Breast epithelium (tissue), 4 donors: Measurements from ENCODE around the gene KIF4A. TPM values are rescaled to one million over a fixed set of nuclear protein-coding genes. Genes with fewer than 3 reads are reported as not detected.

Source experiments
- DNase-seq, 2 donors: peaks; one replicate each; pipeline ENCODE4 v3.0.0-alpha.2; 2019; ENCODE audit warnings: low spot score in 2 of 2
- H3K27ac ChIP-seq, 2 donors: fragments of 200-600 bp; sonication (generic) in 1 of 2; one replicate each; pipeline ENCODE4 v1.5.1; 2016 to 2019; ENCODE audit warnings: mild to moderate bottlenecking in 1 of 2
- H3K27me3 ChIP-seq, 2 donors: fragments of 200-600 bp; sonication (generic) in 1 of 2; one replicate each; pipeline versions ENCODE4 v1.5.1 to v1.6.0; 2017 to 2019; ENCODE audit warnings: control low read depth in 1 of 2, mild to moderate bottlenecking in 1 of 2
- H3K36me3 ChIP-seq: fragments of 200-600 bp; one replicate; pipeline ENCODE4 v1.5.1; 2019
- H3K4me1 ChIP-seq, 2 donors: fragments of 200-600 bp; sonication (generic); one replicate each; pipeline ENCODE4 v1.5.1; 2016 to 2019; ENCODE audit warnings: control low read depth in 1 of 2
- H3K4me3 ChIP-seq, 3 donors: fragments of 200-600 bp; sonication (generic); 1 replicate in 2 of 3; 2 replicates in 1 of 3; pipeline ENCODE4 v1.5.1; 2016 to 2019; ENCODE audit warnings: mild to moderate bottlenecking in 3 of 3, moderate library complexity in 2 of 3
- H3K9me3 ChIP-seq, 2 donors: fragments of 200-600 bp; sonication (generic) in 1 of 2; one replicate each; pipeline ENCODE4 v1.5.1; 2016 to 2019; ENCODE audit warnings: control low read depth in 1 of 2
- POLR2A ChIP-seq: fragments of 450-650 bp; IDR thresholded peaks from one replicate; pipeline ENCODE4 v1.6.1; 2016; ENCODE audit warnings: antibody characterized with exemption, mild to moderate bottlenecking, moderate library complexity
- POLR2AphosphoS5 ChIP-seq, 3 donors: sonication (generic); formaldehyde crosslinking; IDR thresholded peaks; one replicate each; pipeline ENCODE4 v1.6.1; 2017; ENCODE audit warnings: antibody characterized with exemption in 3 of 3
- intact Hi-C: fragments of 100-400 bp; cut with DNase I; formaldehyde crosslinking; loops from one replicate; pipeline ENCODE4 v1.15.1; 2023; ENCODE audit warnings: low total_unique reads
- total RNA-seq, 3 donors: library from RNA; depleted of rRNA; stranded (reverse); fragments of >200 nt; gene quantifications; one replicate each; pipeline ENCODE4 v1.1.0, GENCODE V29; 2016
- TF ChIP-seq, protein P1 (sequence below), 3 donors: fragments of 450-650 bp; IDR thresholded peaks; one replicate each; pipeline ENCODE4 v1.5.1; 2016 to 2017; ENCODE audit warnings: antibody characterized with exemption in 3 of 3, mild to moderate bottlenecking in 3 of 3, moderate library complexity in 3 of 3

The KIF4A gene
- total RNA-seq, 3 donors from 2014 or later: 0.15 to 0.80 (median 0.33) TPM

DNA sequence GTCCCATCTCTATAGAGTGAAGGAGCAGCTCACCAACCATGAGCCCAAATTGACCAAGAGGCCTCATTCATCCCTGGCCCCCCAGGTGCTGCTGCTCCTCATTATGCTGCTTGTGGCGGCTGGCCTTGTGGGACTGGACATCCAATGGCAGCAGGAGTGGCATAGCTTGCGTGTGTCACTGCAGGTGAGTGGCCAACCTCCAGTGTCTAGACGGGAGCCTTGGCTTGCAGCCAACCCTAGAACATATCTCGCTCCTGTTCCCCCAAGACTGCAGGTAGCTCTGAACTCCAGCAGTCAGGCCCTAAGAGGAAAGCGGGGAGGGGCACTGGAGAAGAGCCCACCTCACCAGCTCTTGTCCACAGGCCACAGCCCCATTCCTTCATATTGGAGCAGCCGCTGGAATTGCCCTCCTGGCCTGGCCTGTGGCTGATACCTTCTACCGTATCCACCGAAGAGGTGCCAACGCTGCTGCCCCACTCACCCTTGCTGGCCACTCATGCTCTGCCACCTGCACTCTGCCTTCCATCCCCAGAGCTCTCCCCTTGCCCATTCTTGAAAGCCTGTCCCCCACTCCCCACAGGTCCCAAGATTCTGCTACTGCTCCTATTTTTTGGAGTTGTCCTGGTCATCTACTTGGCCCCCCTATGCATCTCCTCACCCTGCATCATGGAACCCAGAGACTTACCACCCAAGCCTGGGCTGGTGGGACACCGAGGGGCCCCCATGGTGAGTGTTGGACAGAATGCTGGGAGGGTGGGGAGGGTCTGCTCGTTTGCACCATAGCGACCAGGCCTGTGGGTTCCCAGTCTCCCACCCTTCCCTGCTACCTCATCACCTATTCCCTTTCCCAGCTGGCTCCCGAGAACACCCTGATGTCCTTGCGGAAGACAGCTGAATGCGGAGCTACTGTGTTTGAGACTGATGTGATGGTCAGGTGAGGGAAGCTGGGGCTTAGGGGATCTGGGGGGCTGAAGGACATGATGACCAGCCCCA lies 136.7 kb downstream of the KIF4A start:
- no peaks in the 10 kb centered on the region for H3K9me3 ChIP-seq
- intact Hi-C loops: no loop called here
- no peak overlapping the region for H3K27ac ChIP-seq
- TF ChIP-seq, protein P1, sequence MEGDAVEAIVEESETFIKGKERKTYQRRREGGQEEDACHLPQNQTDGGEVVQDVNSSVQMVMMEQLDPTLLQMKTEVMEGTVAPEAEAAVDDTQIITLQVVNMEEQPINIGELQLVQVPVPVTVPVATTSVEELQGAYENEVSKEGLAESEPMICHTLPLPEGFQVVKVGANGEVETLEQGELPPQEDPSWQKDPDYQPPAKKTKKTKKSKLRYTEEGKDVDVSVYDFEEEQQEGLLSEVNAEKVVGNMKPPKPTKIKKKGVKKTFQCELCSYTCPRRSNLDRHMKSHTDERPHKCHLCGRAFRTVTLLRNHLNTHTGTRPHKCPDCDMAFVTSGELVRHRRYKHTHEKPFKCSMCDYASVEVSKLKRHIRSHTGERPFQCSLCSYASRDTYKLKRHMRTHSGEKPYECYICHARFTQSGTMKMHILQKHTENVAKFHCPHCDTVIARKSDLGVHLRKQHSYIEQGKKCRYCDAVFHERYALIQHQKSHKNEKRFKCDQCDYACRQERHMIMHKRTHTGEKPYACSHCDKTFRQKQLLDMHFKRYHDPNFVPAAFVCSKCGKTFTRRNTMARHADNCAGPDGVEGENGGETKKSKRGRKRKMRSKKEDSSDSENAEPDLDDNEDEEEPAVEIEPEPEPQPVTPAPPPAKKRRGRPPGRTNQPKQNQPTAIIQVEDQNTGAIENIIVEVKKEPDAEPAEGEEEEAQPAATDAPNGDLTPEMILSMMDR (IDR thresholded peaks at IDR 0.05): no peak
- TF ChIP-seq POLR2A (no peak), POLR2AphosphoS5 (IDR thresholded peaks at IDR 0.05) (no peak)
- no peaks in the 10 kb centered on the region for H3K4me1 ChIP-seq
- no peaks in the 10 kb centered on the region for H3K36me3 ChIP-seq
- H3K4me3 ChIP-seq: no peak overlapping the region
- peaks cover 0 to 68% of the 10 kb centered on the region in 2 donors for H3K27me3 ChIP-seq
- no peak for DNase-seq

DNA sequence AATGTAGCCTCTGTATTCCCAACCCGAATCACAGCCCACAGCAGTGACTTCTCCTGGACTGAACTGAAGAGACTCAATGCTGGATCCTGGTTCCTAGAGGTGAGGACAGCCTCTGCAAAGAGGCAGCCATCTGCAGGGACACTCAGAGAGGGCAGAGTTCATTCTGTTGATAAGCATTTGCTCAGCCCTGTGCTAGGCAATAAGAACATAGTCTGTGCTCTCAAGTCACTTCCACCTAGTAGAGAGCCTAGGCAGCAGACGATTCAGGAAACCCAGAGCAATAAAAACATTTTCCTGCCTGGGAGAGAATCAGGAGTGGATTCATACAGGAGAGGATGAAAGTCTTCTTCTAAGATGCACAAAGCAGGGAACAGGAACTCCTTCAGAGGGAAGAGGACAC lies 137.5 kb downstream of the KIF4A start:
- intact Hi-C loops: no loop called here
- H3K36me3 ChIP-seq: no peaks in the 10 kb centered on the region
- no peaks in the 10 kb centered on the region for H3K9me3 ChIP-seq
- no peaks in the 10 kb centered on the region for H3K4me1 ChIP-seq
- TF ChIP-seq, protein P1 (IDR thresholded peaks at IDR 0.05): no peak
- no peak for TF ChIP-seq POLR2A
- no peak for TF ChIP-seq POLR2AphosphoS5 (IDR thresholded peaks at IDR 0.05)
- DNase-seq: no peak
- peaks cover 0 to 67% of the 10 kb centered on the region in 2 donors for H3K27me3 ChIP-seq
- no peak overlapping the region for H3K27ac ChIP-seq
- H3K4me3 ChIP-seq: no peak overlapping the region

DNA sequence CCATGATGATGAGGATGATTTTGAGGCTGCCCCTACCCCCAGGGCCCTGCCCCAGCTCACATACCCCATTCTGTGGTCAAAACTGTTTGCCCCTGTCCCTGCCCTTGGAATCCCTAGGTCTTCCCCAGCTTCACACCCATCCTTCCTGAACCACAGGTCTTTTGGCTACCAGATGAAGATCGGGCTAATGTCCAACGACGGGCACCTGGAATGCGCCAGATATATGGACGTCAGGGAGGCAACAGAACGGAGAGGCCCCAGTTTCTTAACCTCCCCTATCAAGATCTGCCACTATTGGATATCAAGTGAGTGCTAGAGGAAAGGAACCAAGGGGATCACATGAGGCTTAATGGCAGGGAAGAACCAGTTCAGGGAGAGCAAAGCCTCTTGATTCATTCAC lies 139.9 kb downstream of the KIF4A start:
- Histone ChIP-seq H3K4me3 (no peak overlapping the region), H3K27me3 (peaks cover 0 to 64% of the 10 kb centered on the region in 2 donors), H3K9me3 (no peaks in the 10 kb centered on the region), H3K27ac (no peak overlapping the region), H3K36me3 (no peaks in the 10 kb centered on the region), H3K4me1 (no peaks in the 10 kb centered on the region)
- no peak for DNase-seq
- intact Hi-C loops: no loop called here
- TF ChIP-seq, protein P1 (IDR thresholded peaks at IDR 0.05): no peak
- TF ChIP-seq POLR2A (no peak), POLR2AphosphoS5 (IDR thresholded peaks at IDR 0.05) (no peak)

DNA sequence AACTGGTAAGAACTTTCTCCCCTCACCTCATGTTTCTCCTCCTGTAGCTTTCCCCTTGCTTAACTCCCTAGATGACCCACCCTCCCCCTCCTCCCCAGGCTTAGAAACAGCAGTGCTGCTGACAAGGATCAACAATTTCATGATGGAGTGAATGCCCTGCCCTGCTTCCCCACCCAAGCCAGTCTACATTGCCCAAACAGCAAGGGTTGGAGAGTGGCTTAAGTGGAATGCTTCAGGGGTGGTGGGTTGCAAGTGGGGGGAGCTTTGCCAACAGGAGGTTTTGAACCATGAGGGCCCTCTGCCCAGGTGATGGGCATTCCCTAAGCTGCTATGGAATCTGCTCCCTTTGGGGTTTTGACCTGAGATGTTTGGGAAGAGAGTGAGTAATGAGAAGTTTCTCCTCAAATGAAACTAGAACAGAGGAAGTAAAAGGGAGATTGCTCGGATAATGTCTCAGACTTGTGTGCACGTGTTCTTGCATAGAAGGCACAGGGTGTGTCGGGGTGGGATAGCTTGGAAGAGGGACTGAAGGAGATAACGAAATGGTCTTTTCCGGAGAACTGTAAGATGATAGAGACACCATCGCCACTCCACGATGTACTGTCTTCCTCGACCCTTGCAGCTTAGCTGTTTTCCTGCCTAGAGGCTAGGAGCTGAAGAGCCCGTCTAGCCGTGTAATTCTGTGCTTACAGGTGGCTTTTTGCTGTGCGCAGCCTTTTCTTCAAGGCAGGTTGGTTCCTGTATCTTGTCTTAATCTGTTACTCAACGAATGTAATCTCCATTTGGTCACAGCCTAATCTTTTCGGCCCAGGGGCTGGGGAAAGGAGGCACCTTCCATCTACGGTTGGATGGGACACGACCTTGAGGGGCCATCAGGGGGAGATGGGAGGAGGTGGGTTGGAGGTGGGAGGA lies 143.3 kb downstream of the KIF4A start:
- H3K4me1 ChIP-seq: no peaks in the 10 kb centered on the region
- peak overlapping the region; percentile 51 to 70 (median 60) for H3K4me3 ChIP-seq
- H3K27me3 ChIP-seq: peaks cover 0 to 60% of the 10 kb centered on the region in 2 donors
- DNase-seq: no peak
- H3K27ac ChIP-seq: peak overlapping the region; percentile 78 to 83
- H3K36me3 ChIP-seq: no peaks in the 10 kb centered on the region
- TF ChIP-seq, protein P1 (IDR thresholded peaks at IDR 0.05): no peak
- TF ChIP-seq POLR2AphosphoS5 (IDR thresholded peaks at IDR 0.05) (no peak), POLR2A (no peak)
- no peaks in the 10 kb centered on the region for H3K9me3 ChIP-seq
- intact Hi-C loops: no loop called here
